Astrocyte (in vitro differentiated cells and primary cell): ENCODE results near the gene RFTN2. TPM values are rescaled to one million over a fixed set of nuclear protein-coding genes. Genes with fewer than 3 reads are reported as not detected.

Source experiments
- DNase-seq: peaks from one replicate; pipeline ENCODE4 v3.0.0-alpha.2; 2010; ENCODE audit warnings: low read depth
- FAIRE-seq: peaks from 2 replicates; lab custom pipeline; 2011; peaks lifted over from hg19 to GRCh38; lab: Jason Lieb, UNC
- H2AFZ ChIP-seq: 2 replicates; pipeline ENCODE4 v1.6.0; 2012; ENCODE audit warnings: low read depth, low read length, inconsistent platforms
- H3K27ac ChIP-seq: 2 replicates; pipeline ENCODE4 v1.5.1; 2011; ENCODE audit warnings: low read depth, low read length, inconsistent platforms
- H3K27me3 ChIP-seq: 2 replicates; pipeline ENCODE4 v1.6.0; 2011; ENCODE audit warnings: low read length, inconsistent platforms; ENCODE audit not compliant: insufficient read depth
- H3K36me3 ChIP-seq: 2 replicates; pipeline ENCODE4 v1.5.1; 2011; ENCODE audit warnings: low read length, inconsistent platforms; ENCODE audit not compliant: insufficient read depth
- H3K4me1 ChIP-seq: 2 replicates; pipeline ENCODE4 v1.5.1; 2011; ENCODE audit warnings: low read length, inconsistent platforms; ENCODE audit not compliant: insufficient read depth
- H3K4me2 ChIP-seq: 2 replicates; pipeline ENCODE4 v1.6.0; 2012; ENCODE audit warnings: low read length, inconsistent platforms
- H3K4me3 ChIP-seq: 2 replicates; pipeline ENCODE4 v1.5.1; 2011; ENCODE audit warnings: low read depth, mild to moderate bottlenecking, low read length, inconsistent platforms; ENCODE audit not compliant: insufficient read depth
- H3K79me2 ChIP-seq: 2 replicates; pipeline ENCODE4 v1.6.0; 2012; ENCODE audit warnings: mild to moderate bottlenecking, low read length, inconsistent platforms; ENCODE audit not compliant: insufficient read depth
- H3K9ac ChIP-seq: 2 replicates; pipeline ENCODE4 v1.6.0; 2012; ENCODE audit warnings: mild to moderate bottlenecking, low read length, inconsistent platforms
- H3K9me3 ChIP-seq: 2 replicates; pipeline ENCODE4 v1.5.1; 2012; ENCODE audit warnings: low read depth, mild to moderate bottlenecking, low read length, inconsistent platforms; ENCODE audit not compliant: insufficient read depth
- H4K20me1 ChIP-seq: 2 replicates; pipeline ENCODE4 v1.6.0; 2012; ENCODE audit warnings: low read length, inconsistent platforms; ENCODE audit not compliant: insufficient read depth
- H3K27ac Mint-ChIP-seq: one replicate; pipeline ENCODE4 v1.8.0; 2021; ENCODE audit warnings: mild to moderate bottlenecking, mixed read lengths; ENCODE audit not compliant: unreplicated experiment
- H3K27me3 Mint-ChIP-seq: one replicate; pipeline ENCODE4 v1.8.0; 2021; ENCODE audit warnings: low read depth, mixed read lengths; ENCODE audit not compliant: unreplicated experiment
- H3K36me3 Mint-ChIP-seq: one replicate; pipeline ENCODE4 v1.8.0; 2021; ENCODE audit warnings: low read depth, mixed read lengths; ENCODE audit not compliant: unreplicated experiment
- H3K4me1 Mint-ChIP-seq: one replicate; pipeline ENCODE4 v1.8.0; 2021; ENCODE audit warnings: low read depth, mixed read lengths; ENCODE audit not compliant: unreplicated experiment
- H3K4me3 Mint-ChIP-seq: one replicate; pipeline ENCODE4 v1.8.0; 2021; ENCODE audit warnings: mild to moderate bottlenecking, moderate library complexity, mixed read lengths; ENCODE audit not compliant: unreplicated experiment
- H3K9me3 Mint-ChIP-seq: one replicate; pipeline ENCODE4 v1.8.0; 2021; ENCODE audit warnings: mild to moderate bottlenecking, mixed read lengths; ENCODE audit not compliant: unreplicated experiment
- CTCF ChIP-seq: IDR thresholded peaks from 2 replicates; pipeline ENCODE4 v1.5.1; 2011; ENCODE audit warnings: low read depth, mild to moderate bottlenecking, inconsistent platforms, low read length, moderate library complexity; ENCODE audit not compliant: insufficient read depth
- EZH2 ChIP-seq: IDR thresholded peaks from 2 replicates; pipeline ENCODE4 v1.6.1; 2012; ENCODE audit warnings: mild to moderate bottlenecking, low read length, inconsistent platforms; ENCODE audit not compliant: insufficient read depth
- total RNA-seq: library from RNA; stranded (reverse); gene quantifications from 2 replicates; pipeline ENCODE4 v1.2.1, GENCODE V29; 2021

Gene RFTN2
- total RNA-seq, 1 donor from 2014 or later, result 7.1 TPM

GRCh38 chr2:197705912-197706838 lies 30.8 kb upstream of the RFTN2 start:
- H3K9me3 Mint-ChIP-seq, result no peaks in the 10 kb centered on the region
- H3K4me3 ChIP-seq, result peak overlapping the region; percentile 88
- no peaks in the 10 kb centered on the region for H3K27me3 ChIP-seq
- H3K9ac ChIP-seq, result peak overlapping the region; percentile 83
- H3K79me2 ChIP-seq, result peaks cover 50% of the 10 kb centered on the region
- peak overlapping the region; percentile 55 for H3K27ac Mint-ChIP-seq
- H3K4me1 ChIP-seq, result peaks cover 22% of the 10 kb centered on the region
- H3K4me2 ChIP-seq, result peak overlapping the region; percentile 94
- no peaks in the 10 kb centered on the region for H3K9me3 ChIP-seq
- H3K36me3 Mint-ChIP-seq, result peaks cover 1% of the 10 kb centered on the region
- no peaks in the 10 kb centered on the region for H3K36me3 ChIP-seq
- no peaks in the 10 kb centered on the region for H3K27me3 Mint-ChIP-seq
- peak overlapping the region; percentile 42 for H3K27ac ChIP-seq
- H4K20me1 ChIP-seq, result peaks cover 27% of the 10 kb centered on the region
- H3K4me1 Mint-ChIP-seq, result peaks cover 18% of the 10 kb centered on the region
- FAIRE-seq (no peak), DNase-seq (no peak)
- TF ChIP-seq CTCF (no peak), EZH2 (no peak)
- peak overlapping the region; percentile 96 for H2AFZ ChIP-seq
- H3K4me3 Mint-ChIP-seq, result peak overlapping the region; percentile 94

GRCh38 chr2:197705121-197705911 lies 29.9 kb upstream of the RFTN2 start, which contains the start of gene MARS2:
MARS2 (plus strand) TSS chr2:197705369; CDS start chr2:197705406, 37 bp downstream.
- Mint-ChIP-seq H3K27me3 (no peaks in the 10 kb centered on the region), H3K4me3 (peak within 1 kb of the TSS; percentile 94), H3K27ac (peak within 1 kb of the TSS; percentile 67), H3K36me3 (peaks cover 1% of the 10 kb centered on the region), H3K9me3 (no peaks in the 10 kb centered on the region), H3K4me1 (peaks cover 18% of the 10 kb centered on the region)
- peak within 1 kb of the TSS; percentile 42 for H3K27ac ChIP-seq
- H2AFZ ChIP-seq, result peak within 1 kb of the TSS; percentile 96
- peaks cover 22% of the 10 kb centered on the region for H3K4me1 ChIP-seq
- TF ChIP-seq CTCF, result no peak
- no peak for TF ChIP-seq EZH2
- H3K4me3 ChIP-seq, result peak within 1 kb of the TSS; percentile 88
- H4K20me1 ChIP-seq, result peaks cover 27% of the 10 kb centered on the region
- peak within 1 kb of the TSS; percentile 83 for H3K9ac ChIP-seq
- no peaks in the 10 kb centered on the region for H3K9me3 ChIP-seq
- no peak for FAIRE-seq
- peak; percentile 72 for DNase-seq
- H3K79me2 ChIP-seq, result peaks cover 48% of the 10 kb centered on the region
- H3K27me3 ChIP-seq, result no peaks in the 10 kb centered on the region
- H3K36me3 ChIP-seq, result no peaks in the 10 kb centered on the region
- H3K4me2 ChIP-seq, result peak within 1 kb of the TSS; percentile 94
